HG02798 (cell line): ENCODE data around the gene MVB12B.

ENCODE experiments used
- ATAC-seq: cut with Tn5 transposase; IDR thresholded peaks from one replicate; pipeline ENCODE4 v1.9.1; 2021; ENCODE audit warnings: mild to moderate bottlenecking; ENCODE audit not compliant: unreplicated experiment, poor library complexity

The MVB12B gene

DNA sequence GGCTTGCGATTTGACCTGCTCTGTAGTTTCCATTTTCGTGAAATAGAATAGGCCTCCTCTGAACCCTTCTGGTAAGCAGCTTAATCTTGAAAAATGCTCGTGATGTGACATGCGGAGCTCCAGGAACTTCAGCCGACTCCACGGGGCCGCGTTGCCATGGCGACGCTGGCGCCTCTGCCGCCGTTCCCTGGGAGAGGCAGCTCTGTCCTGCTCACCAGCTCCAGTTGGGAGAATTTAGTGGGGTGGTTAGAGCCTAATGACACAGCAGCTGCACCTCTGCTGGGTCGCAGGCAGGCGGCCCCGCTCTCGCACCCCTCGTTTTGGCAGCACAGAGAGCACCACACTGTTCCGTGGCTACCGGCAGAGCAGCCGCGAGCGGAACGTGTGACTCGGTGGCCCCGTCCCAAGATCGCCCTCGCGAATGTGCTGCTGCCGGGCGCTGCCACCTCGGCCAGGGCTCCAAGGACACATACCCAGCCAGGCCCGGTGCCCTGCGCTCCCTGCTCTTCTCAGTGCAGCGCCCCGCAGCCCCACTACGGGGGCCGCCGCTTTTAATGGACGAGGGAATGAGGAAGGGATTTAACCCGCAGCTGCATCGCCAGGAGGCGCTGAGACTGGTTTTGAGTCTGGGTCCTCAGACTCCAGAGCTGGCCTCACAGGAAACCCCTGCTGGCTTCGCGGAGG lies 155.9 kb downstream of the MVB12B start:
- ATAC-seq: no peak

GRCh38 chr9:126483468-126484073 lies 156.9 kb downstream of the MVB12B start:
- no peak for ATAC-seq

DNA sequence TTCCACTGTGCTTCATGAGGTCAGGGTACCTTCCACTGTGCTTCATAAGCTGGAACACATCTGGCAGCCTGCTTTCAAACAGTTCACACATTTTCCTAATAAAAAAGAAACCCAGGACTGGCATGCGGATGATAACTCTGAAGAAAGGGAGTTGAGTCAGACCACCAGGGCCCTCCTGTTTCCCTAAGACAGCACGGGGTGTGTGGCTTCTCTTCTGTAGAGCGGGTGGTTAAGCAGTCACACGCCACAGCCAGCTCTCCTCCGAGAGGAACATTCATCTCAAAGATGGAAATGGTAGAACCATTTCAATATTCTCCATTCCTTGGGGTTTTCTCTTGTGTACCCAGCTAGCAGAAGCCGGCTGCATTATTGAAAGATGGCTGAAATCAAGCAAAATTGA lies 159.0 kb downstream of the MVB12B start:
- no peak for ATAC-seq

DNA sequence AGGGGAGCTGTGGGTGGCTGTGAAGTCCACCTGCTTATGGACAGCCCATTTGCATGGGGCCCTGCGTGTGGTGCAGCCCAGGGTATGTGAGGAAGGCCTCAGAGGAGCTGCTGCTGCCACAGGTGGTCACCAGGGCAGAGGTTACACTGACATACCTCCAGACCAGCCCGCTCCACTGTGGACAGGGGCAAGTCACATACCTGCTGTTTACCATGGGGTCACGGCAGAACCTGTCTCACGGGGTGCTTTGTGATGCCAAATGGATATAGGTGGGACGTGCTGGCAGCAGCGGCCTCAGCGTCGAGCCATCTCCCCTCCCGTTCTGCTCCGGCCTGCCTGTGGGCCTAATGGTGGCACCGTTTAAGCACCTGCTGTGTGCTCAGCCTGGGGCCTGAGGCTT lies 159.6 kb downstream of the MVB12B start:
- no peak for ATAC-seq

- ATAC-seq: no peak
Observed at GRCh38 chr9:126487856-126488255, 161.2 kb downstream of the MVB12B start.

DNA sequence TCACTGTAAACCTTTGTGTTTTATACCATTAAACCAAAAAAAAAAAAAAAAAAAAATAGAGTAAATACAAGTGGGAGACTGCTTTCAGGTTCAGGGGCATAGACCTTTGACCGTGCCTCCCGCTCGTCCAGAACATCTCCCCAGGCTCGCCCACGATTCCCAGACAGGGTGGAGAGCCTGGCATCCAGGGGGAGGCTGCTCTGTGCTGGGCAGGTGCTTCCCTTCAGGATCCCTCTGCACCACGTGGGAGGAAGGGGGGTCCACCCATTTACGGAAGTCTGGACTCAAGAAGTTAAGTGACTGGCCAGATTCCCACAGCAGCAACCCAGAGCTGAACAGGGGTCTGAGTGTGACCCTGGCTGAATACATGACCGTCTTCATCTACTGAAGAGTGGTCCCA lies 161.7 kb downstream of the MVB12B start:
- ATAC-seq: no peak

- no peak for ATAC-seq
Observed at GRCh38 chr9:126488881-126489404, 162.3 kb downstream of the MVB12B start.

- ATAC-seq: no peak
Observed at GRCh38 chr9:126489581-126490213, 163.1 kb downstream of the MVB12B start.

GRCh38 chr9:126490214-126490631 lies 163.6 kb downstream of the MVB12B start:
- ATAC-seq: no peak

GRCh38 chr9:126490871-126491567 lies 164.4 kb downstream of the MVB12B start:
- no peak for ATAC-seq

- ATAC-seq: no peak
Observed at GRCh38 chr9:126491568-126491879, 164.9 kb downstream of the MVB12B start.

DNA sequence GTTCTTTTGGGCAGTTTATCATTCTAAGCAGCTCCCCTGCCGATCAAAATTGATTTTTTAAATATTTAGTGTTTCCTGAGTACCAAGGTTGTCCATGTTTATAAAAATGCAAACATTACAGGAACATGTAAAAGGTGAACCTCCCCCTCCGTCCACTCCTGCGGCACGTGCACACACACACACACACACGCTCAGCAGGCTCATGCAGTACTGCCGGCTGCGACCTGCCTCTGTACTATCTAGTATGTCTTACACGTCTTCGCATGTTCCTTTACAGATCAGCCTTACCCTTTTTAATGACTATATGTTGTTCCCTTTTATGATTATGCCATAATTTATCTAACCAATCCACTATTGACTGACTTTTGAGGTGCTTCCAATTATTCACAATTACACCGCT lies 165.3 kb downstream of the MVB12B start:
- no peak for ATAC-seq

GRCh38 chr9:126494264-126494663 lies 167.6 kb downstream of the MVB12B start:
- no peak for ATAC-seq

DNA sequence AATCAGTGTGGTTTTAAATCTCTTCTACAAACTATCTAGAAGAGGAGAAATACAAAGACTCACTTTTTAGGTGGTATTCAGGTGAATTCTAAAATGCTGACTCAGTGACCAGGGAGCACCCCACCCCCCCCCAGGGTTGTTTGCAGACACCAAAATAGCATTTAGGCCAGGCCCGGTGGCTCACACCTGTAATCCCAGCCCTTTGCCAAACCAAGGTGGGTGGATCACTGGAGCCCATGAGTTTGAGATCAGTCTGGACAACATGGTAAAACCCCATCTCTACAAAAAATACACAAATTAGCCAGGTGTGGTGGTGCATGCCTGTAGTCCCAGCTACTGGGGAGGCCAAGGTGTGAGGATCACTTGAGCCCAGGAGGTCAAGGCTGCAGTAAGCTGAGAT lies 168.1 kb downstream of the MVB12B start:
- ATAC-seq: no peak

- no peak for ATAC-seq
Observed at GRCh38 chr9:126495411-126496180, 169.0 kb downstream of the MVB12B start.

GRCh38 chr9:126496181-126496576 lies 169.6 kb downstream of the MVB12B start:
- no peak for ATAC-seq

- ATAC-seq: no peak
Observed at GRCh38 chr9:126496781-126497659, 170.4 kb downstream of the MVB12B start.

GRCh38 chr9:126497660-126498275 lies 171.1 kb downstream of the MVB12B start:
- no peak for ATAC-seq

DNA sequence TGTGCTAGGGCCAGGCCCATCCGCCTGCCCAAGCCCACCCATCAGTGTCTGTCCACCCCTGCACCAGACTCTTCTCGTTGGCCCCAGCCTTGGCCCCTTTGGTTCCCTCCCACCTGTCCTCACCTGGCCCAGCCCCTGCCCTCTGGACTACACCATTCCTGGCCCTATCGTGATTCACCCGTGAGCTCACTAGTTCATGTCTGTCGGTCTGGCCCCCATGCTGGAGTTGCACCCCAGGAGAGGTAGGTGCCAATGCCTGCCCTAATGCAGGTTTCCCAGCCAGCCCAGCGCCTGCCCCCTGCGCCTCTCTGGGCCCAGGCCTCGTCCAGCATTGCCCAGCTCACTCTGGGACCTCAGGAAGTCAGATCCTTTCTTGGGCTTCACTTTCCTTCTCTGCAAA lies 171.7 kb downstream of the MVB12B start:
- ATAC-seq: no peak
